ENCODE results near the gene SRC.

The SRC gene

DNA sequence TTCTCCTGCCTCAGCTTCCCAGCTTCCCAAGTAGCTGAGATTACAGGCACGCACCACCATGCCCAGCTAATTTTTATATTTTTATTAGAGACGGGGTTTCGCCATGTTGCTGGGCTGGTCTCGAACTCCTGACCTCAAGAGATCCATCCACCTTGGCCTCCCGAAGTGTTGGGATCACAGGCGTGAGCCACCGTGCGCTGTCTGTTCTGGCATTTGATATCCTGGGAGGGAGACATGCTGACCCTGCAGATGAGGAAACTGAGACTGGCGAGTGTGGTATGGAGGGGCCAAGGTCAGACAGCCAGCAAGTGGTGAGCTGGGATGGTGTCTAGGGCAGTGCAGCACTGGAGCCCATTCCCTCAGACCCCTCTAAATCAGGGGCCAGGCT, 44.6 kb downstream of the SRC start:
- Histone ChIP-seq H3K27me3 (no peaks in the 10 kb centered on the region), H3K27ac (peak overlapping the region in 1 of 11 experiments; percentile 9; a peak in 1 of 22 replicates), H4K20me1 (peaks cover 0 to 81% (median 8%) of the 10 kb centered on the region in 11 experiments; a peak in 12 of 22 replicates), H3K4me1 (peaks cover 30 to 39% (median 36%) of the 10 kb centered on the region in 10 experiments), H3K9me3 (replicated peaks in 1 of 11) (no peaks in the 10 kb centered on the region), H3K4me2 (no peak overlapping the region), H3K4me3 (no peak overlapping the region), H3K9ac (no peak overlapping the region; a peak in 1 of 22 replicates), H3K36me3 (peaks cover 33 to 97% (median 55%) of the 10 kb centered on the region in 11 experiments; a peak in 21 of 22 replicates)
- TF ChIP-seq Cebpa-rat (IDR thresholded peaks at IDR 0.05): no peak

DNA sequence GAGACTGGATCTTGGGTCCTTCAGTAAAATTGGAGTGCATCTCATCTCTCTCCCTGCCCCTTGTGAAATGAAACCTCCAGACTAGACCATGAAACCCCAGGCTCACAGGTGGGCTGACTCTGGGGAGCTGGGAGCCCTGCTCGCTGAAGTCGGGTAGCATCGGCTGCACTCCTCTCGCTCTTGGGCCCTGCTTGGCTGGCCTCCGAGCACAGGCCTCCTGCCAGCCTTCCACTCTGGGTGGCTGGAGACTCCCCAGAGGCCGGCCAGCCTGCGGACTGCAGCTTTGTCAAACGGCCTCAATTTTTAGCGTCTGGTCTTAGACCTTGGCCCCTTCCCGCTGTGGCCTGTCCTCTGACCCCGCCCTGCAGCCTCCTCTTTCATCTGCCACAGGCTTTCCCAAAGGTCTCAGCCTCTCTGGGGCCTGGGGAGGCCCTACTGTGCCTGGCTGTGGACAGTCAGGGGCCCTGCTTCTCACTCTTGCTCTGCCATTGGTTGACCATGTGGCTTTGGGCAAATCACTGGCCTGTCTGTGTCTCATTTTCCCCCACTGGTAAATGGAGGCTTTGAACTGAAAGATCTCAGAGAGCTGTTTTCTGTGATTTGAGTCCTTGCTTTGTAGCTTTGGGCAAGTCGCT, 45.1 kb downstream of the SRC start:
- peak overlapping the region in 1 of 11 experiments; percentile 10; a peak in 1 of 22 replicates for H3K9ac ChIP-seq
- H3K4me2 ChIP-seq: no peak overlapping the region
- H3K4me3 ChIP-seq: no peak overlapping the region
- H3K27ac ChIP-seq: peak overlapping the region in 1 of 11 experiments; percentile 9; a peak in 1 of 22 replicates
- peaks cover 27 to 97% (median 50%) of the 10 kb centered on the region in 11 experiments; a peak in 21 of 22 replicates for H3K36me3 ChIP-seq
- no peak for TF ChIP-seq Cebpa-rat (IDR thresholded peaks at IDR 0.05)
- no peaks in the 10 kb centered on the region for H3K27me3 ChIP-seq
- H3K4me1 ChIP-seq: peaks cover 35 to 44% (median 41%) of the 10 kb centered on the region in 10 experiments
- H4K20me1 ChIP-seq: peaks cover 0 to 81% (median 9%) of the 10 kb centered on the region in 11 experiments; a peak in 12 of 22 replicates
- no peaks in the 10 kb centered on the region for H3K9me3 ChIP-seq (replicated peaks in 1 of 11)

DNA sequence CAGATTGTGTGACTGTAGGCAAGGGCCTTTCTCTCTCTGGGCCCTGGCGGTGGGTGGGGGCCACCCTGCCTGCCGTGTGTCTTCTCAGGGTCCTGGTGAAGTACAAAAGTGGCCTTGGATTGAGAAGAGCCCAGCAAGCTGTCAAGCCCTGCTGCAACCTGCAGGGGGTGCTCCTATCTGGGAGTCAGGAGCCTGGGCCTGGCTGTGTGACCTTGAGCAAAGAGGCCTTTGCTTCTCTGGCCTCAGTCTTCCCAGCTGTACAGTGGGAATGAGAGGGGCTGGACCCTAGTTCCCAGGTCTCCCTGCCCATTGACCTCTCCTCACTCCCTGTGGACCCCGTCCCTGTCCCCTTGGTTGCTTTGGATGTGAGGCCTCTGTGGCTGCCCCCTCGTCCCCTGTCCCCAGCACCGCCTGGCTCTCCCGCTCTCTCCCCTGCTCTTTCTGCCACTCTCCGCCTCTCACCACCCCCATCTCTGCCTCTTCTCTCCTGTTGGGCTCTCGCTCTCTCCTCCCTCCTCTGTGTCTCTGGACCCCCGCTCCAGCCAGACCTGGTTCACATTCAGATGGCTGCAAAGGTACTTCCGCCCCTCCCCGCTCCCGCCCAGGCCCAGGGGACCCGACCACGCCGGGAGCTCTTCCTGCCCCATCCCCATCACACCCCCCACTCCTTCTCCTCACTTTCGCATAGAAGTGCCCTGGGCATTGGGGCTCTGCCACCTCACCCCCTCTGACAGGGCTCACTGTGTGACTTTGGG, 46.7 kb downstream of the SRC start:
- peak overlapping the region in 8 of 11 experiments; percentile 19 to 59 (median 32); a peak in 8 of 22 replicates for H3K9ac ChIP-seq
- H3K4me1 ChIP-seq: peaks cover 37 to 57% (median 43%) of the 10 kb centered on the region in 10 experiments
- no peak for TF ChIP-seq Cebpa-rat (IDR thresholded peaks at IDR 0.05)
- H4K20me1 ChIP-seq: peaks cover 0 to 85% (median 9%) of the 10 kb centered on the region in 11 experiments; a peak in 12 of 22 replicates
- no peak overlapping the region for H3K4me3 ChIP-seq
- H3K4me2 ChIP-seq: peak overlapping the region; percentile 30 to 84 (median 67); a peak in 20 of 22 replicates
- H3K9me3 ChIP-seq (replicated peaks in 1 of 11): no peaks in the 10 kb centered on the region
- H3K27me3 ChIP-seq: no peaks in the 10 kb centered on the region
- H3K36me3 ChIP-seq: peaks cover 22 to 96% (median 47%) of the 10 kb centered on the region in 11 experiments; a peak in 21 of 22 replicates
- peak overlapping the region in 6 of 11 experiments; percentile 10 to 32 (median 21); a peak in 6 of 22 replicates for H3K27ac ChIP-seq

DNA sequence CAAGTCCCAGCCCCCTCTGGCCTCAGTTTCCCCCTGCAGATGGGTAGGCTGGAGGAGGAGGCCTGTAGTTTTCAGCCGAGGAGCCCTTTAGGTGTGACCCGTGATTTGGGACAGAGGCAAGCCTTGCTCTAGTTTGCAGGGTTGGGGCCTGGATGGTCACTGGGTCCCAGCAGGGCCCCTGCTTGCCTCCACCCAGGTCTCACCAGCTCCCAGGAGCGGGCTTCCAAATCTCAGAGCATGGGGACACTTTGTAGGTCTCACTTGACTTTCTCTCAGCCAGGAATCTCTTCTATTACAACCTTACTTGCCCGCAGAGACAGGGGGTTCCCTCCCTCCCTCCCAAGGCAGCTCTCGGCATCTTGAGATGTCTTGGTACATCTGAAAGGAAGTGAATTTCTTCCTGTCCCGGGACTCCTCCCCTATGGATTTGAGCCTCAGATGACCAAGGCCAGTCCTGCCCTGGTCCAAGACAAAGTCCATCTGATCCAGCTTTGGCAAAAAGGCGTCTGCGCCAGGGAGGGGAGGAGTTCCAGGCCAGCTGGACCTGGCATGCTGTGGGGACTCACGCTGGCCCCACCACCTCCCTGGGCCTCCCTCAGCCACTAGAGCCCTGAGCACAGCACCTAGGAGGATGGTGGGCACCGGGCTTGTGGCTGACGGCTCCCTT, 47.4 kb downstream of the SRC start:
- H3K27me3 ChIP-seq: no peaks in the 10 kb centered on the region
- peak overlapping the region in 6 of 11 experiments; percentile 10 to 65 (median 39); a peak in 7 of 22 replicates for H3K27ac ChIP-seq
- peak overlapping the region in 10 of 11 experiments; percentile 11 to 60 (median 32); a peak in 10 of 22 replicates for H3K9ac ChIP-seq
- peaks cover 0 to 88% (median 9%) of the 10 kb centered on the region in 11 experiments; a peak in 12 of 22 replicates for H4K20me1 ChIP-seq
- no peak overlapping the region for H3K4me3 ChIP-seq
- no peak for TF ChIP-seq Cebpa-rat (IDR thresholded peaks at IDR 0.05)
- H3K4me2 ChIP-seq: peak overlapping the region; percentile 54 to 84 (median 67)
- no peaks in the 10 kb centered on the region for H3K9me3 ChIP-seq (replicated peaks in 1 of 11)
- H3K36me3 ChIP-seq: peaks cover 25 to 98% (median 50%) of the 10 kb centered on the region in 11 experiments; a peak in 21 of 22 replicates
- peaks cover 37 to 57% (median 43%) of the 10 kb centered on the region in 10 experiments for H3K4me1 ChIP-seq

DNA sequence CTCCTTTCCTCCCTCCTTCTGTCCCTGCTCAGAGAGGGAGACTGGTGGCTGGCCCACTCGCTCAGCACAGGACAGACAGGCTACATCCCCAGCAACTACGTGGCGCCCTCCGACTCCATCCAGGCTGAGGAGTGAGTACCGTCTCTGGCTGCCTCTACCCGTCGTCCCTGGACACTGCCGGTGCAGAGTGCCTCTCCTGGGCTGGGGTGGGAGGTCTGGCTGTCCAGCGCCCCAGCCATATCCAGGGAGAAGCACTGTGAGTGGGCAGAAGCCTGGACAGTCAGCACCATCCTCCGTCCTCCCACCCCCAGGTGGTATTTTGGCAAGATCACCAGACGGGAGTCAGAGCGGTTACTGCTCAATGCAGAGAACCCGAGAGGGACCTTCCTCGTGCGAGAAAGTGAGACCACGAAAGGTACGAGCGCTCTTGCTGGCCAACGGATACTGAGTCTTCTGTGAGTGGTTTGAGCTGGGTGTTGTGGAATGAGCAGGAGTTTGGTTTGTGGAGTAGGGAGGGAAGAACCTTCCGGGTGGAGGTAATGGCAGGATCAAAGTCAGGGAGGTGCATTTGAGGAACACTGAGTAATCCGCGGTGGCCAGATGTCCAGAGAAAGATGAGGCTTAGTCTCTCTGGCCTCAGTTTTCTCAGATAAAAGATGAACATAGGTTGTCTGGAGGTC, 48.1 kb downstream of the SRC start:
- H4K20me1 ChIP-seq: peaks cover 0 to 88% (median 9%) of the 10 kb centered on the region in 11 experiments; a peak in 12 of 22 replicates
- H3K4me1 ChIP-seq: peaks cover 37 to 57% (median 43%) of the 10 kb centered on the region in 10 experiments
- no peak overlapping the region for H3K4me3 ChIP-seq
- H3K36me3 ChIP-seq: peaks cover 27 to 98% (median 55%) of the 10 kb centered on the region in 11 experiments; a peak in 21 of 22 replicates
- peak overlapping the region in 5 of 11 experiments; percentile 3 to 65 (median 48); a peak in 5 of 22 replicates for H3K27ac ChIP-seq
- no peaks in the 10 kb centered on the region for H3K27me3 ChIP-seq
- TF ChIP-seq Cebpa-rat (IDR thresholded peaks at IDR 0.05): no peak
- peak overlapping the region; percentile 54 to 84 (median 67) for H3K4me2 ChIP-seq
- peak overlapping the region in 10 of 11 experiments; percentile 4 to 60 (median 18); a peak in 10 of 22 replicates for H3K9ac ChIP-seq
- no peaks in the 10 kb centered on the region for H3K9me3 ChIP-seq (replicated peaks in 1 of 11)

DNA sequence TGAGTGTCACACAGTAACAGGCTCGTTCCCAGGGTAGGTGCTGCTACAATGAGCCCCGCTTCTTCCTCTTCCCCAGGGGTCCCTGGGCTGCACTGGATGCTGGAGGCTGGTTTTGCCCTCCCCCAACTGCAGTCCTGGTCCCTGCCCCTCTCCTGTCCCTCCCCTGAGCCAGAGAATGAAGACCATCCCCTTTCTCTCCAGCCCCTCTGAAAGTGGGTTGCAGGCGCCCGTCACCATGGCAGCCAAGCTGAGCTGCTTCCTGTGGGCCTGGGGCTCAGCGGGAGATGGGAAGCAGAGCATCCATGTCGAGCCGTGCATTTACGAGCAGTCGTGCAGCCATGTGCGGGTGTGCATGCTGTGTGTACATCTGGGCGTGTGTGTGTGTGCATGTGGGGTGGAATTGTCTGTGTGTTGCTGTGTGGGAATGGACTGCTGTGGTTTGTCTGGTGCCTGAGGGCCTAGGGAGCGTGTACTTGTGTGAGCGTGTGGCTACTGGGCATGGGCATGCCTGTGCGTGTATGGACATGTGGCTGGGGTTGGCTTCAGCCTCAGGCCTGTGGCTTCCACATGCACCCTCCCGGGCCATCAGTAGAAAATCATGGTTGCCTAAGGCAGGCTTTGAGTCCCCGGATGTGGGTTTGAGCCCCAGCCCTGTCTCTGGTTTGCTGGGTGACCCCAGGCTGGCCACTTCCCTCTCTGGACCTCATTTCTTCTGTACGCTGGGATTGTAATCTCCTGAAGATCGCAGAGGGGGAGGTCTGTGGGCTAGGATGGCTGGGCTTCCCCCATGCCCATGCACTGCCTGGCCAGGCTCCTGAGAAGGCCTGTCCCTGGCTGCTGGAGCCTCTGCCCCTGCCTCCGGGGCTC, 48.8 kb downstream of the SRC start:
- H4K20me1 ChIP-seq: peaks cover 0 to 85% (median 9%) of the 10 kb centered on the region in 11 experiments; a peak in 12 of 22 replicates
- no peaks in the 10 kb centered on the region for H3K27me3 ChIP-seq
- peak overlapping the region; percentile 20 to 69 (median 42); a peak in 18 of 22 replicates for H3K9ac ChIP-seq
- H3K36me3 ChIP-seq: peaks cover 23 to 98% (median 54%) of the 10 kb centered on the region in 11 experiments; a peak in 21 of 22 replicates
- no peak for TF ChIP-seq Cebpa-rat (IDR thresholded peaks at IDR 0.05)
- peak overlapping the region in 9 of 11 experiments; percentile 15 to 65 (median 50); a peak in 14 of 22 replicates for H3K27ac ChIP-seq
- H3K4me1 ChIP-seq: peaks cover 37 to 57% (median 43%) of the 10 kb centered on the region in 10 experiments
- H3K4me3 ChIP-seq: no peak overlapping the region
- no peaks in the 10 kb centered on the region for H3K9me3 ChIP-seq (replicated peaks in 1 of 11)
- H3K4me2 ChIP-seq: peak overlapping the region; percentile 54 to 84 (median 67)

DNA sequence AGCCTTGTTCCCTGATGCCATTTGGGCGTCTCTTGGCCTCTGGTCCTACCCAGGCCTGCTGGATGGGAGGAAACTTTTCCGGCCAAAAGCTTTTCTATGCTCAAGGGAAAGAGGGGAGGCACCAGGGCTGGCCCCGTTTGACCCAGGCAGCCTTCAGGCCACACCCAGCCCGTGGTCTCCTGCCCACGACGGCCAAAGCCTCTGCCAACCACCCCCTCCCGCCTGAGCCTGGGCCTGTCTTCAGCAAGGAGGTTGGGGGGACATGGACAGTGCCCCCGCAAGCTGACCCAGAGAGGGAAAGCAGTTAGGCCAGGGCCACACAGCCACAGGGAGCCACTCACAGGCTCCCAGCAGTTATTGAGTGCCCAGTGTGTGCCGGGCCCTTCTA, 49.5 kb downstream of the SRC start:
- Histone ChIP-seq H3K4me2 (peak overlapping the region; percentile 54 to 84 (median 67)), H3K9me3 (replicated peaks in 1 of 11) (no peaks in the 10 kb centered on the region), H3K36me3 (peaks cover 27 to 98% (median 55%) of the 10 kb centered on the region in 11 experiments; a peak in 21 of 22 replicates), H3K27me3 (no peaks in the 10 kb centered on the region), H3K4me1 (peaks cover 37 to 57% (median 43%) of the 10 kb centered on the region in 10 experiments), H3K27ac (peak overlapping the region in 9 of 11 experiments; percentile 15 to 65 (median 50); a peak in 14 of 22 replicates), H3K9ac (peak overlapping the region; percentile 20 to 69 (median 42); a peak in 16 of 22 replicates), H4K20me1 (peaks cover 0 to 85% (median 9%) of the 10 kb centered on the region in 11 experiments; a peak in 12 of 22 replicates), H3K4me3 (peak overlapping the region in 1 of 10 experiments; percentile 11; a peak in 1 of 20 replicates)
- no peak for TF ChIP-seq Cebpa-rat (IDR thresholded peaks at IDR 0.05)

All from BLaER1 treated with 17β-estradiol and CSF1 and Interleukin-3, amounts not matched to agents 10 nM and 100 nM (cell line).